GM18873 (cell line): Measurements from ENCODE around the gene FIZ1.

Experiments used
- ATAC-seq: cut with Tn5 transposase; IDR thresholded peaks from one replicate; pipeline ENCODE4 v1.9.1; 2021; ENCODE audit warnings: mild to moderate bottlenecking, moderate library complexity, moderate number of reproducible peaks; ENCODE audit not compliant: unreplicated experiment, low FRiP score

The FIZ1 gene

GRCh38 chr19:55599468-55599841, at the start of gene FIZ1:
TSS of gene FIZ1 (minus strand) at chr19:55599517. CDS start at chr19:55597865, 1,652 bp downstream.
- ATAC-seq: peak; percentile 32

- no peak for ATAC-seq
Observed at GRCh38 chr19:55648585-55649267, 49.4 kb upstream of the FIZ1 start.

- ATAC-seq: no peak
Observed at GRCh38 chr19:55647732-55648584, 48.6 kb upstream of the FIZ1 start, which contains the start of gene CCDC106. TSS of gene CCDC106 (plus strand) at chr19:55648212. CDS start at chr19:55649047, 835 bp downstream.

GRCh38 chr19:55646889-55647731, 47.8 kb upstream of the FIZ1 start:
- no peak for ATAC-seq

- no peak for ATAC-seq
Observed at GRCh38 chr19:55645512-55645881, 46.2 kb upstream of the FIZ1 start.

- no peak for ATAC-seq
Observed at GRCh38 chr19:55644842-55645511, 45.7 kb upstream of the FIZ1 start.

GRCh38 chr19:55644191-55644833, 45.0 kb upstream of the FIZ1 start:
- no peak for ATAC-seq

GRCh38 chr19:55643887-55644176, 44.5 kb upstream of the FIZ1 start:
- ATAC-seq: no peak

GRCh38 chr19:55643003-55643886, 43.9 kb upstream of the FIZ1 start, which contains the start of gene ZNF581:
TSS of gene ZNF581 (plus strand) at chr19:55643649. CDS start at chr19:55644572, 923 bp downstream.
- ATAC-seq: no peak

- ATAC-seq: no peak
Observed at GRCh38 chr19:55642153-55643002, 43.1 kb upstream of the FIZ1 start.

GRCh38 chr19:55641426-55642152, 42.3 kb upstream of the FIZ1 start:
- ATAC-seq: no peak

GRCh38 chr19:55640577-55641425, 41.5 kb upstream of the FIZ1 start, which contains the start of gene ZNF580:
TSS of gene ZNF580 (plus strand) at chr19:55641002. CDS start at chr19:55642509, 1,507 bp downstream.
- no peak for ATAC-seq

GRCh38 chr19:55640043-55640576, 40.8 kb upstream of the FIZ1 start:
- no peak for ATAC-seq

- no peak for ATAC-seq
Observed at GRCh38 chr19:55638864-55639359, 39.6 kb upstream of the FIZ1 start.

- no peak for ATAC-seq
Observed at GRCh38 chr19:55637534-55637933, 38.2 kb upstream of the FIZ1 start.

GRCh38 chr19:55636723-55637122, 37.4 kb upstream of the FIZ1 start:
- no peak for ATAC-seq
